HEK293T (cell line): ENCODE measurements around the gene PIH1D1.

Source experiments
- ELF4 ChIP-seq: fragments of 450-650 bp; IDR thresholded peaks from 2 replicates; pipeline ENCODE4 v1.6.1; 2017; ENCODE audit warnings: antibody characterized with exemption
- FOXK2 ChIP-seq: fragments of 450-650 bp; IDR thresholded peaks from 2 replicates; pipeline ENCODE4 v1.6.1; 2016; ENCODE audit warnings: mild to moderate bottlenecking
- NFRKB ChIP-seq: fragments of 450-650 bp; IDR thresholded peaks from 2 replicates; pipeline ENCODE4 v1.6.1; 2016; ENCODE audit warnings: mild to moderate bottlenecking, moderate library complexity
- SP1 ChIP-seq: fragments of 450-650 bp; IDR thresholded peaks from 2 replicates; pipeline ENCODE4 v1.6.1; 2017
- TARDBP ChIP-seq: fragments of 450-650 bp; IDR thresholded peaks from 2 replicates; pipeline ENCODE4 v1.6.1; 2016

GRCh38 chr19:49453013-49453756 is 1.6 kb upstream of the PIH1D1 start, which contains the start of gene ALDH16A1:
- no peak for TF ChIP-seq FOXK2
- TF ChIP-seq NFRKB = no peak
- no peak for TF ChIP-seq TARDBP
- no peak for TF ChIP-seq SP1
- no peak; the same call in 1 of the 2 replicates for TF ChIP-seq ELF4
